HL-60 (cell line): ENCODE measurements around the gene SIGLEC11.

Experiments
- DNase-seq, 2 experiments: peaks; one replicate each; pipeline ENCODE4 v3.0.0-alpha.2; 2010 to 2020; ENCODE audit warnings: low read depth in 1 of 2, low spot score in 1 of 2
- H3K27ac ChIP-seq: fragments of 250-450 bp; sonication (Bioruptor Pico); replicated peaks from 2 replicates; pipeline ENCODE4 v1.5.1; 2020; ENCODE audit warnings: mild to moderate bottlenecking, moderate library complexity
- H3K27me3 ChIP-seq: fragments of 250-450 bp; sonication (Bioruptor Pico); 2 replicates; pipeline ENCODE4 v1.5.1; 2021; ENCODE audit warnings: mild to moderate bottlenecking, moderate library complexity; ENCODE audit not compliant: insufficient read depth, poor library complexity, severe bottlenecking
- H3K4me3 ChIP-seq: replicated peaks from 2 replicates; pipeline ENCODE4 v1.5.1; 2011; ENCODE audit warnings: mild to moderate bottlenecking, control low read depth, low read length; ENCODE audit not compliant: insufficient read depth
- GABPA ChIP-seq: IDR thresholded peaks from 2 replicates; pipeline ENCODE4 v1.6.1; 2012; ENCODE audit warnings: low read depth
- POLR2AphosphoS5 ChIP-seq: IDR thresholded peaks from 2 replicates; pipeline ENCODE4 v1.6.1; 2012; ENCODE audit warnings: low read depth
- SPI1 ChIP-seq: IDR thresholded peaks from 2 replicates; pipeline ENCODE4 v1.6.1; 2012; ENCODE audit warnings: low read depth, mild to moderate bottlenecking, borderline replicate concordance
- TF ChIP-seq, protein P1 (sequence below): IDR thresholded peaks from 2 replicates; pipeline ENCODE4 v1.6.1; 2012; ENCODE audit warnings: low read depth; ENCODE audit not compliant: insufficient replicate concordance
- TF ChIP-seq, protein P2 (sequence below): IDR thresholded peaks from one replicate; pipeline ENCODE4 v1.5.1; 2011; ENCODE audit warnings: low read length, control low read depth, inconsistent platforms; ENCODE audit not compliant: insufficient read depth

The SIGLEC11 gene

DNA sequence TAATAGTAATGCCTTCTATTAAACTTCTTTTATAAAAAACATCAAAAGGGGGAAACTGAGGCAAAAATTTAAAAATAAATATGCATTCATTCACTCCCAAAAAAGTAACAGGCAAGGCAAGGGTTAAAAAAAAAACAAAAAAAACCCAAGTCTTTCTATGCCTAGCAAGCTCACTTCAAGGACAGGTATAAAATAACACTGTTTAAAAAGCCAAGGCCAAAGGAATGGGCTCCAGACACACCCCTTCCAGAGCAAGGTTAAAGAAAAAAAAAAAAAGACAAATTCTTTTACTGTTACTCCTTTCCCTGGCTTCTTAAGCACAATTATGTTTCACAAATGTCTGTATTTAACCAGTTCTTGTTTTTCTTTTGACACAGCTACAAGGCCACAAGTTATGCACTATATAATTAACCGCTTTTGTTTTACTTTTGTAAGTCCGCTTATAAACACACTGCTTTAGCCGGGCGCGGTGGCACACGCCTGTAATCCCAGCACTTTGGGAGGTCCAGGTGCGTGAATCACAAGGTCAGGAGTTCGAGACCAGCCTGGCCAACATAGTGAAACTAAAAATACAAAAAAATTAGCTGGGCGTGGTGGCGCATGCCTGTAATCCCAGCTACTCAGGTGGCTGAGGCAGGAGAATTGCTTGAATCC, 3.6 kb downstream of the SIGLEC11 start:
- TF ChIP-seq, protein P1, sequence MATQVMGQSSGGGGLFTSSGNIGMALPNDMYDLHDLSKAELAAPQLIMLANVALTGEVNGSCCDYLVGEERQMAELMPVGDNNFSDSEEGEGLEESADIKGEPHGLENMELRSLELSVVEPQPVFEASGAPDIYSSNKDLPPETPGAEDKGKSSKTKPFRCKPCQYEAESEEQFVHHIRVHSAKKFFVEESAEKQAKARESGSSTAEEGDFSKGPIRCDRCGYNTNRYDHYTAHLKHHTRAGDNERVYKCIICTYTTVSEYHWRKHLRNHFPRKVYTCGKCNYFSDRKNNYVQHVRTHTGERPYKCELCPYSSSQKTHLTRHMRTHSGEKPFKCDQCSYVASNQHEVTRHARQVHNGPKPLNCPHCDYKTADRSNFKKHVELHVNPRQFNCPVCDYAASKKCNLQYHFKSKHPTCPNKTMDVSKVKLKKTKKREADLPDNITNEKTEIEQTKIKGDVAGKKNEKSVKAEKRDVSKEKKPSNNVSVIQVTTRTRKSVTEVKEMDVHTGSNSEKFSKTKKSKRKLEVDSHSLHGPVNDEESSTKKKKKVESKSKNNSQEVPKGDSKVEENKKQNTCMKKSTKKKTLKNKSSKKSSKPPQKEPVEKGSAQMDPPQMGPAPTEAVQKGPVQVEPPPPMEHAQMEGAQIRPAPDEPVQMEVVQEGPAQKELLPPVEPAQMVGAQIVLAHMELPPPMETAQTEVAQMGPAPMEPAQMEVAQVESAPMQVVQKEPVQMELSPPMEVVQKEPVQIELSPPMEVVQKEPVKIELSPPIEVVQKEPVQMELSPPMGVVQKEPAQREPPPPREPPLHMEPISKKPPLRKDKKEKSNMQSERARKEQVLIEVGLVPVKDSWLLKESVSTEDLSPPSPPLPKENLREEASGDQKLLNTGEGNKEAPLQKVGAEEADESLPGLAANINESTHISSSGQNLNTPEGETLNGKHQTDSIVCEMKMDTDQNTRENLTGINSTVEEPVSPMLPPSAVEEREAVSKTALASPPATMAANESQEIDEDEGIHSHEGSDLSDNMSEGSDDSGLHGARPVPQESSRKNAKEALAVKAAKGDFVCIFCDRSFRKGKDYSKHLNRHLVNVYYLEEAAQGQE: no peak
- TF ChIP-seq, protein P2, sequence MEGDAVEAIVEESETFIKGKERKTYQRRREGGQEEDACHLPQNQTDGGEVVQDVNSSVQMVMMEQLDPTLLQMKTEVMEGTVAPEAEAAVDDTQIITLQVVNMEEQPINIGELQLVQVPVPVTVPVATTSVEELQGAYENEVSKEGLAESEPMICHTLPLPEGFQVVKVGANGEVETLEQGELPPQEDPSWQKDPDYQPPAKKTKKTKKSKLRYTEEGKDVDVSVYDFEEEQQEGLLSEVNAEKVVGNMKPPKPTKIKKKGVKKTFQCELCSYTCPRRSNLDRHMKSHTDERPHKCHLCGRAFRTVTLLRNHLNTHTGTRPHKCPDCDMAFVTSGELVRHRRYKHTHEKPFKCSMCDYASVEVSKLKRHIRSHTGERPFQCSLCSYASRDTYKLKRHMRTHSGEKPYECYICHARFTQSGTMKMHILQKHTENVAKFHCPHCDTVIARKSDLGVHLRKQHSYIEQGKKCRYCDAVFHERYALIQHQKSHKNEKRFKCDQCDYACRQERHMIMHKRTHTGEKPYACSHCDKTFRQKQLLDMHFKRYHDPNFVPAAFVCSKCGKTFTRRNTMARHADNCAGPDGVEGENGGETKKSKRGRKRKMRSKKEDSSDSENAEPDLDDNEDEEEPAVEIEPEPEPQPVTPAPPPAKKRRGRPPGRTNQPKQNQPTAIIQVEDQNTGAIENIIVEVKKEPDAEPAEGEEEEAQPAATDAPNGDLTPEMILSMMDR: no peak
- TF ChIP-seq GABPA (no peak), POLR2AphosphoS5 (no peak), SPI1 (no peak)
- Histone ChIP-seq H3K27me3 (no peaks in the 10 kb centered on the region), H3K4me3 (no peak overlapping the region), H3K27ac (no peak overlapping the region)
- no peak for DNase-seq

DNA sequence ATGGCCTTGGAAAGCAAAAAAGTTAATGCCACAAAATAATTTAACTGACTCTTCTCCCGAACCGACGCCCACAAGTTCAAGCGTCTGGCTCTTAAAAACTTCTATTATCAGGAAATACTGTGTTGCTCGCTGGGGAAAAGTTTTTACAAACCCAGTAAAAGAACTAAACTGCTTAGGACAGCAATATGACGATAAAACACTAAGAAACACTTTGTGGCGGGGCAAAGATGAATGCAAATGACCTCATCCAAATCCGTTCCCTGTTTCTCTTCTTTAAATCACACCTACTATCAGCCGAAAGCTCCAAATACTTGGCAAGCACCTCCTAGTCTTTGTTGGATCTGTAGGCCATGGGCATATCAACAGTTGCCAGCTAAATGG, 4.9 kb downstream of the SIGLEC11 start:
- DNase-seq: no peak
- no peak overlapping the region for H3K4me3 ChIP-seq
- no peaks in the 10 kb centered on the region for H3K27me3 ChIP-seq
- no peak overlapping the region for H3K27ac ChIP-seq
- TF ChIP-seq POLR2AphosphoS5: no peak
- TF ChIP-seq, protein P2: no peak
- TF ChIP-seq SPI1: no peak
- TF ChIP-seq GABPA: no peak
- TF ChIP-seq, protein P1: no peak

DNA sequence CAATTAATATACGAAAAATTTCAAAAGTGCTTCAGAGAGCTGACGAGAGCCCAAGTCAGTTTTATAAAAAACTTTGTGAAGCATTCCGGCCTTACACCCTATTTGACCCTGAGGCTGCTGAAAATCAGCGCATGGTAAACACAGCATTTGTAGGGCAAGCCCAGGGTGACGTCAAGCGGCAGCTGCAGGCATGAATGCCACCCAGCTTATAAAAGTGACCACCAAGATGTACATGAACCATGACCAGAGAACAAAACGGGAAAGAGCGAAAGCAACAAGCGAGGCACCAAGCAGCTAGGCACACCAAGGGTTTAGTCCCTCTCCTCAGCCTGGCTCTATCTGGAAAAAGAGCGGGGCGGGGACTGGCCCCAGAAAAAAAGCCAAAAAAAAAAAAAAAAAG, 6.0 kb downstream of the SIGLEC11 start:
- Histone ChIP-seq H3K27me3 (no peaks in the 10 kb centered on the region), H3K4me3 (no peak overlapping the region), H3K27ac (no peak overlapping the region)
- TF ChIP-seq, protein P1: no peak
- TF ChIP-seq, protein P2: no peak
- DNase-seq: no peak
